GM18951 (cell line): ENCODE measurements around the gene TMIGD1.

ENCODE experiments used
- POLR2A ChIP-seq: IDR thresholded peaks from 4 replicates; pipeline ENCODE4 v1.6.1; 2011; ENCODE audit warnings: mild to moderate bottlenecking; ENCODE audit not compliant: insufficient read length, insufficient read depth; ENCODE audit errors: extremely low read depth
- in situ Hi-C: fragments of 300-500 bp; cut with MboI; formaldehyde crosslinking; loops from one replicate; pipeline ENCODE4 v1.12.0; 2022; ENCODE audit warnings: low sequenced_read_pairs, mixed read lengths, inconsistent platforms; ENCODE audit not compliant: unreplicated experiment

Gene TMIGD1

GRCh38 chr17:30308406-30308805, 25.5 kb downstream of the TMIGD1 start:
- in situ Hi-C loops: no loop called here
- TF ChIP-seq POLR2A: no peak

GRCh38 chr17:30304778-30305177, 29.1 kb downstream of the TMIGD1 start:
- no peak for TF ChIP-seq POLR2A
- in situ Hi-C loops: no loop called here

DNA sequence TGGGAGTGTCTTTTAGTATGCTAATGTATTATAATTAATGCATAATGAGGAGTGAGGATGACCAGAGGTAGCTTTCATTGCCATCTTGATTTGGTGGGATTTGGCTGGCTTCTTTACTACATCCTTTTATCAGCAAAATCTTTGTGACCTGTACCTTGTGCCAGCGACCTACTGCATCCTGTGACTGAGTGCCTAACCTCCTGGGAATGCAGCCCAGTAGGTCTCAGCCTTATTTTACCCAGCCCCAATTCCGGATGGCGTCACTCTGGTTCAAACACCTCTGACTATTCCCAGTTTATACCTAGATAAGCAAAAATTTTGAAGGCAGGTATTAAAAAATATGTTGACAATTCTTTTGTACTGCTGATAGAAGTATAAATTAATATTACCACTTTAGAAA, 31.6 kb downstream of the TMIGD1 start:
- TF ChIP-seq POLR2A: no peak
- in situ Hi-C loops: no loop called here

- in situ Hi-C loops: no loop called here
- no peak for TF ChIP-seq POLR2A
These were observed 33.0 kb downstream of the TMIGD1 start for GRCh38 chr17:30300818-30301217.

- no peak for TF ChIP-seq POLR2A
- in situ Hi-C loops: no loop called here
These were observed 34.9 kb downstream of the TMIGD1 start for GRCh38 chr17:30299000-30299399.

- no peak for TF ChIP-seq POLR2A
- in situ Hi-C loops: no loop called here
These were observed 36.1 kb downstream of the TMIGD1 start for GRCh38 chr17:30297715-30298114.

- TF ChIP-seq POLR2A: no peak
These were observed 37.3 kb downstream of the TMIGD1 start for GRCh38 chr17:30296499-30297080.

GRCh38 chr17:30292286-30292858, 41.5 kb downstream of the TMIGD1 start:
- TF ChIP-seq POLR2A: no peak
- in situ Hi-C loops: no loop called here

More at GRCh38 chr17:30296499-30297080, 37.3 kb downstream of the TMIGD1 start:
- in situ Hi-C loops: no loop called here

DNA sequence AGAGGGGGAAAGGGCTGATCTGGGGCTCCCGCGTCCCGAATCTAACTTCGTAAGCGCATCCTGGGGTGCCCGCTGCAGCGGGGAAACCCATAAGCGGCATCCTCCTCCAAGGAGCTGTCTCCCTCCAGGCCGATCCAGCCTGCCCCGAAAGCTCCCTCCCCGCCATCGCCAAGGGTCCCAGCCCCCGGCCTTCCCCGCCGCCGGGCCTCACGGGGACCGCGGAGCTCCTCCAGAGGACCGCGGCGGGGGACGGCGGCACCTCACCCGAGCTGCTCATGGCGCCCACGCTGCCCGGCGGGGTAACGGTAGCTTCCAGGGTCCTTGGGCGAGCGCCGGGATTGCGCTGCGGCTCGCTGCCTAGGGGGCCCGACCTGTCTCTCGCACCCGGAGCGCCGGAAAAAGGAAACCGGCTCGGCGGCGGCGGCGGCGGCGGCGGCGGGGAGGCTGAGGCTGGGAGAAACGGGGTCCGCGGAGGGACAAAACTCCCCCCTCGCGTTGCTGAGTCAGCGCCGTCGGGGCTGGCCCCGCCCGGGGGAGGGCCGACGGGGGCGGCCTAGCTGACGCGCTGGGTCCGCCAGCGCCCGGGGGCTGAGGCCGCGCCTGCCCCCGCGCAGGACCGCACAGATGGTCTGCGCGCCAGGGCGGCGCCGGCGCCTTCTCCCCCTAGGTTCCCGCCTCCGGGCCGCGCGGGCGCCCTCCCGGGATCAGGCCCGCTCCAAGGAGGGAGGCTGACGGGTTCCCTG, 42.1 kb downstream of the TMIGD1 start, which contains the start of gene BLMH:
Gene BLMH (minus strand): TSS at position 402 of the 743 bp plus-strand sequence. CDS start 125 bp downstream, at position 277.
- in situ Hi-C loops: no loop called here
- peak; percentile 90 for TF ChIP-seq POLR2A

GRCh38 chr17:30290696-30291542, 42.9 kb downstream of the TMIGD1 start:
- in situ Hi-C loops: no loop called here
- TF ChIP-seq POLR2A: no peak

GRCh38 chr17:30290077-30290476, 43.8 kb downstream of the TMIGD1 start:
- no peak for TF ChIP-seq POLR2A
- in situ Hi-C loops: no loop called here

- in situ Hi-C loops: loop anchor here (10.0 kb wide), 1 partner anchor 174 kb away; no protein-coding TSS in a partner anchor
- TF ChIP-seq POLR2A: no peak
These were observed 54.7 kb downstream of the TMIGD1 start for GRCh38 chr17:30279156-30279555.

- in situ Hi-C loops: loop anchor here (10.0 kb wide), 1 partner anchor 173 kb away; no protein-coding TSS in a partner anchor
- no peak for TF ChIP-seq POLR2A
These were observed 55.8 kb downstream of the TMIGD1 start for GRCh38 chr17:30278032-30278431.
